Mesodermal cell (in vitro differentiated cells): ENCODE data around the gene ACAT2. TPM values are rescaled to one million over a fixed set of nuclear protein-coding genes. Genes with fewer than 3 reads are reported as not detected.
"Not testable (repeated sequence)": the region's sequence is repeated elsewhere in the genome, so short reads cannot be mapped to it uniquely, and the experiment has no call there.

ENCODE experiments used
- H3K27ac ChIP-seq: 2 replicates; pipeline ENCODE4 v1.7.0; 2013; ENCODE audit warnings: mild to moderate bottlenecking, low read depth, low read length, moderate library complexity; ENCODE audit not compliant: severe bottlenecking
- H3K36me3 ChIP-seq: 2 replicates; pipeline ENCODE4 v1.7.1; 2013; ENCODE audit warnings: mild to moderate bottlenecking, low read length, moderate library complexity; ENCODE audit not compliant: control insufficient read depth, insufficient read depth
- H3K4me1 ChIP-seq: one replicate; pipeline ENCODE4 v1.7.1; 2013; ENCODE audit warnings: mild to moderate bottlenecking, low read length; ENCODE audit not compliant: insufficient read depth, control insufficient read depth, poor library complexity, severe bottlenecking
- H3K4me3 ChIP-seq: 2 replicates; pipeline ENCODE4 v1.7.0; 2013; ENCODE audit warnings: low read length, control low read depth, mild to moderate bottlenecking; ENCODE audit not compliant: insufficient read depth, poor library complexity, severe bottlenecking; ENCODE audit errors: extremely low read depth
- H3K9me3 ChIP-seq: 2 replicates; pipeline ENCODE4 v1.7.1; 2013; ENCODE audit warnings: mild to moderate bottlenecking, low read length, moderate library complexity; ENCODE audit not compliant: control insufficient read depth
- WGBS, 2 experiments: methylation state at CpG; one replicate each; pipeline ENCODE4 v1.1.5; 2013; ENCODE audit warnings: missing lambda C conversion rate in 2 of 2; ENCODE audit not compliant: insufficient coverage in 2 of 2; 5-methylcytosine and 5-hydroxymethylcytosine counted together
- polyA plus RNA-seq, 2 experiments: library from polyadenylated mRNA; stranded (reverse); fragments of 50-300 nt; gene quantifications; one replicate each; pipeline ENCODE4 v1.2.3, GENCODE V29; 2013

The ACAT2 gene
- polyA plus RNA-seq (2013, experiment 1 of 2), result 149 TPM
- 156 TPM for polyA plus RNA-seq (2013, experiment 2 of 2)

DNA sequence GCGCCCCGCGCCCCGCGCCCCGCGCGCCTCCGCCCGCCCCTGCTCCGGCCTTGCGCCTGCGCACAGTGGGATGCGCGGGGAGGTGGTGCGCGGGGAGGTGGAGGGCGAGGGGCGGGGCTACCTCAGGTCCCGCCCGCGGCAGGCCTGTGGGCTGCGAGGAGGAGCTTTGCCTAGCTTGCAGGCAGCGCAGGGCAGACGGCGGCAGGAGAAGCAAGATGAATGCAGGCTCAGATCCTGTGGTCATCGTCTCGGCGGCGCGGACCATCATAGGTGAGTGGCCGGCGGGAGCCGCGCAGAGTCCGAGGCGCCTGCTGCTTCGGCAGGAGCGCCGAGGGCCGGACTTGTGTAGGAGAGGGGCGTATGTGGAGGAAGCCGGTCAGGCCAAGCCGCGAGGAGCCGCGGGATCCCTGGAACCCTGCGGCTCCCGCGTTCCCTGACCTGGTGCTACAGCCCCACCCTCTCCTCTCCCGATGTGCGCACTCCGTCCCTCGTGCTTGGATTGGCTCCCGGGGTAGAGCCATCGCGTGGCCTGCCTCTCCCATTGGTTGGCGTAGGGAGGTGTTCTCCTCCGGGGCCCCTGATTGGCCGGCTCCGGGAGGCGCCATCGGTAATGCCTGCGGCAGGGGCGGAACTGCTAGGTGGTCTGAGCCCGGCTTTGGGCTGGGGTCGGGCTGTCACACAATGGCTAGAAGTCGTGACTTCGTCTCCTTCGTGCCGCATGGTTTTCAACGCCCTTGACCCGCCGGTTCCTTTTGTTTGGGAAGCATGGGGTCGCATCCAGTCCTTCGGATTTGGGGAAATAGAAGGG, at the start of gene ACAT2:
Gene ACAT2 (plus strand): TSS at position 173 of the 808 bp plus-strand sequence. CDS start 43 bp downstream, at position 216.
- 10 to 14% methylated on average over 48 to 59 of the region's 76 CpGs for WGBS, 2 experiments
- Histone ChIP-seq H3K9me3 (no peaks in the 10 kb centered on the region), H3K4me1 (peaks cover 44% of the 10 kb centered on the region), H3K4me3 (peak within 1 kb of the TSS; percentile 66), H3K36me3 (peaks cover 80% of the 10 kb centered on the region), H3K27ac (peak within 1 kb of the TSS; percentile 94)

DNA sequence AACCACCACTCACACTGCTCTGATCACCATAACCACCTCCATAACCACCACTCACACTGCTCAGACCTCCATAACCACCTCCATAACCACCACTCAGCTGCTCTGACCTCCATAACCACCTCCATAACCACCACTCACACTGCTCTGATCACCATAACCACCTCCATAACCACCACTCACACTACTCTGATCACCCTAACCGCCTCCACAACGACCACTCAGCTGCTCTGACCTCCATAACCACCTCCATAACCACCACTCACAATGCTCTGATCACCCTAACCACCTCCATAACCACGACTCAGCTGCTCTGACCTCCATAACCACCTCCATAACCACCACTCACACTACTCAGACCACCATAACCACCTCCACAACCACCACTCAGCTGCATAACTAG, 49.5 kb upstream of the ACAT2 start:
- 82 to 90% methylated on average over 3 of the region's 3 CpGs for WGBS, 2 experiments
- H3K9me3 ChIP-seq, result not testable (repeated sequence)

DNA sequence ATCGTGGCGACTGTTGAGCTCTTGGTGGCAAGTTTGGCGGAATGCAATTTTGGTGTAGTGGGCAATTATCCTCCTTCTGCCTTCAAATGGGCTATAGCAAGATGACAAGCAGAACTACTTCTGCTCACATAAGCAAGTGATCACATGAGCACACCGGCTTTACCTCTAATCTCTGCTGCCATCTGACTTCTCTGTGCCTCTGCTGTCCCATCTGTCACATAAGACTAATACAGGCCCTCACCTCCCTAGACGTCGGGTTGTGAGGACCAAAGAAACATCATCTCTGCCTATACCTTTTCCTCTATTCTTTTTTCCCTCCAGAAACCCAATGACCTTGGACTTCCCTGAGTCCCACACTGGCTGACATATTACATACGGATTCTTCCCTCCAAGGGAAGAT, 47.9 kb upstream of the ACAT2 start:
- no peaks in the 10 kb centered on the region for H3K9me3 ChIP-seq
- no peak overlapping the region for H3K4me3 ChIP-seq
- H3K36me3 ChIP-seq, result peaks cover 3% of the 10 kb centered on the region
- 90 to 94% methylated on average over 6 of the region's 7 CpGs for WGBS, 2 experiments
- no peaks in the 10 kb centered on the region for H3K4me1 ChIP-seq
- H3K27ac ChIP-seq, result no peak overlapping the region

More for the DNA sequence above, 49.5 kb upstream of the ACAT2 start:
- not testable (repeated sequence) for H3K4me3 ChIP-seq, H3K4me1 ChIP-seq, H3K36me3 ChIP-seq, H3K27ac ChIP-seq

DNA sequence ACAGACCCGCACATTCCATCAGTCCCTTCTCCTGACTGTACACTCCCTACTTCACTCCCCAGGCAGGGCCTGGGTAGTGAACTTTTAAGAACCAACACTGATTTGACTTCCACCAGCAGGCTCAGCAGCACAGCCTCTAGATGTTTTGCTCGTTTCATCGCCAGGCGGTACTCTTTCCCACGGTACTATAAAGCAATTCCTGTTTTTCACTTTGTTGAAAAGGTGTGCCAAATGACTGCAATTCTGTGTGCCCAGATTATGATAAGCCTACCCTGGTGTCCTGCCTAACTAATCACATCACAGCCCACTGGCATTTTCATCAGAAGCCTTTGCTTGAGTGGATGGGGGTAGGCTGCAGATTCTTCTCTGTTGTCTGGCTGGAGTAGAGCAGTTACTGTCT, 47.4 kb upstream of the ACAT2 start:
- no peaks in the 10 kb centered on the region for H3K4me1 ChIP-seq
- no peak overlapping the region for H3K27ac ChIP-seq
- 96 to 98% methylated on average over 5 of the region's 5 CpGs for WGBS, 2 experiments
- H3K36me3 ChIP-seq, result peaks cover 3% of the 10 kb centered on the region
- H3K4me3 ChIP-seq, result no peak overlapping the region
- H3K9me3 ChIP-seq, result no peaks in the 10 kb centered on the region

DNA sequence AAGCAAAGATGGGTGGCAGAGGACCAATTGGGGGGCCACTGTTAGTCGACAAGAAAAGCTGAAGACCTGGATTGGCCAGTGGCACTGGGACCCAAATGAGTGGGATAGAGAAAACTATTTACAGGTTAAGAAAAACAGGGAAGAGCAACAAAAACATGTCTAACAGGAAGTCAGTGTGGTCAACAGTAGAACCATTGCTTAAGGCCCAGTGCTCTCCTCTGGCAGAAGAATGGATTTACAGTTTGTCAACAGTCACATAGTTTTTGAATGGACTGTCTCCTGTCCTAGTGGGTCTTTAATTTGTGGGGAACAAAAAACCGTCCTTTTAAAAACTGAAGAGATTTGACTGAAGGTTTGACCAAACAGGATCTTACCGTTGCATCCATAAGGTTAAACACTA, 46.7 kb upstream of the ACAT2 start:
- WGBS, 2 experiments, result 50 to 62% methylated on average over 2 to 3 of the region's 3 CpGs
- Histone ChIP-seq H3K4me1 (no peaks in the 10 kb centered on the region), H3K9me3 (no peaks in the 10 kb centered on the region), H3K36me3 (peaks cover 3% of the 10 kb centered on the region), H3K27ac (no peak overlapping the region), H3K4me3 (no peak overlapping the region)

DNA sequence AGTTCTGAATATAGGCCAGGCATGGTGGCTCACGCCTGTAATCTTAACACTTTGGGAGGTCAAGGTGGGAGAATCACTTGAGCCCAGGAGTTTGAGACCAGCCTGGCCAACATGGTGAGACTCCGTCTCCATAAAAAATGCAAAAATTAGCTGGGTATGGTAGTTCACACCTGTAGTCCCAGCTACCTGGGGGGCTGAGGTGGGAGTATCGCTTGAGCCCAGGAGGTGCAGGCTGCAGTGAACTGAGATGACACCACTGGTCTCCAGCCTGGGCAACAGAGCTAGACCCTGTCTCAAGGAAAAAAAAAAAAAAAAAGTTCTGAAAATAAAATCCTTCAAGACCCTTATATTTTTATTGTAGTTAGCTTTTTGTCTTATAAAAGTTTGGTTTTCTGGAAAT, 46.2 kb upstream of the ACAT2 start:
- 89 to 91% methylated on average over 3 of the region's 3 CpGs for WGBS, 2 experiments
- no peak overlapping the region for H3K27ac ChIP-seq
- no peak overlapping the region for H3K4me3 ChIP-seq
- H3K4me1 ChIP-seq, result no peaks in the 10 kb centered on the region
- H3K9me3 ChIP-seq, result no peaks in the 10 kb centered on the region
- H3K36me3 ChIP-seq, result peaks cover 3% of the 10 kb centered on the region

DNA sequence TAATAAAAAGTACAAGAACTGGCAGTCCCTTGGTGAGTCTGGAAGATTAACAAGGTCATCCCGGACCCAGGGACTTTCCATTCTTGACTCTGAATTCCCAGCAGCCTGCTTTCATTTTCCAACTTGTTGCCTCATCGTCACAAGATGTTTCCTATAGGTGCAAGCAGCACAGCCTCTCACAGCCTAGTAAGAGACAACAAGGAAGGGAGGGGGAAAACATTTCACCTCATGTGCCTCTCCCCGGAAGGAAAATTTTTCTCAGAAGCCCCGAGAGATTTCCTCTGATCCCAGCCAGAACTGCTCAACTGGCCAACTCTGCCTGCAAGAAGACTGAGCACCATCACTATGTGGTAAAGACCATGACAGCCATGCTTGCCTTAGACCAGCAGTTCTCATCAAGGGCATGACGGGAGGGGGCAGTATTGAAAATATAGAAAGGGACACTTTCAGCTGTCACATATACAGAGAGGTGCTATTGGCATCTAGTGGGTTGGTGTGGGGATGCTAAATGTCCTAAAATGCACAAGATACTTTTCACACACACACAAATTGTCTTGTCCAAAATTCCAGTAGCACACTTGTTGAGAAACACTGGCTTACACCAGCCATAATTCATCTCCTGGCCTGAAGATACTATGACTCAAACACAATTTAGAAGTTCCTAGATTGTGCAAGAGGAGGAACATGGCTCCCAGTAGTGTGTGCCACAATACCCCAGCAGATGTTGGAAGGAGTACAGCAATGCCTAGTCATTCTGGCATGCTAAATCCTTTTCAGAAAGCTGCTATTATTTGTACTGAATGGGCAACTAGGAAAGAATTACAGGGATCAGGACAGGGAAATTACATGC, 45.4 kb upstream of the ACAT2 start:
- WGBS, 2 experiments, result 100% methylated on average over 1 to 2 of the region's 5 CpGs
- H3K36me3 ChIP-seq, result peaks cover 3% of the 10 kb centered on the region
- H3K4me1 ChIP-seq, result no peaks in the 10 kb centered on the region
- H3K9me3 ChIP-seq, result no peaks in the 10 kb centered on the region
- no peak overlapping the region for H3K27ac ChIP-seq
- no peak overlapping the region for H3K4me3 ChIP-seq

DNA sequence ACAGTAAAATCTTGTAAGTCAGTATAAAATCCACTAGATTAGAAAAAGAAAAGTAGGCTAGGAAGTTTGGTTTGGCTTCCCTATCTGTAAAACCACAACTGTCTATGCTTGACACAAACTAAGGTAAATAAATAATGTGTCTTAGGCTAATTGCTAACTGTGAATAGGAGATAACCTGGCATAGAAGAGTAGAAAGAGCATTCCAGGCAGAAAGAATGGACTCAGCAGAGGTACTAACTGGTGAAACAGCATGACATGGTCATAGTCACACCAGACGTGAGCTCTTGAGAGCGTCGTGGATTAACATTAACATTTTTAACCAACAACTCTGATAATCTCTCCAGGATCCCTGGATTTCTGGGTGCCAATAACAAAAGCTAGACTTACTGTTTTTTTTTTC, 43.2 kb upstream of the ACAT2 start:
- H3K36me3 ChIP-seq, result peaks cover 14% of the 10 kb centered on the region
- peaks cover 6% of the 10 kb centered on the region for H3K9me3 ChIP-seq
- no peak overlapping the region for H3K4me3 ChIP-seq
- no peak overlapping the region for H3K27ac ChIP-seq
- no peaks in the 10 kb centered on the region for H3K4me1 ChIP-seq
- 80 to 93% methylated on average over 3 of the region's 3 CpGs for WGBS, 2 experiments

DNA sequence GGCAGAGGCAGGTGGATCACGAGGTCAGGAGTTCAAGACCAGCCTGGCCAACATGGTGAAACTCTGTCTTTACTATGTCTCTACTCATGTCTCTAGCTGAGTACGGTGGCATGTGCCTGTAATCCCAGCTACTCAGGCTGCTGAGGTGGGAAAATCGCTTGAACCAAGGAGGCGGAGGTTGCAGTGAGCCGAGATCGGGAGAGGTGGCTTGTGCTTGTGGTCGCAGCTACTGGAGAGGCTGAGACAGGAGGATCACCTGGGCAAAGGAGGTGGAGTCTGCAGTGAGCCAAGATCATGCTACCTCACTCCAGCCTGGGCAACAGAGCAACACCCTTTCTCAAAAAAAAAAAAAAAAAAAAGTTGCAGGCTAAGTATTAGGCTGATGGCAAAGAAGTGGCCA, 42.6 kb upstream of the ACAT2 start:
- no peaks in the 10 kb centered on the region for H3K4me1 ChIP-seq
- no peak overlapping the region for H3K4me3 ChIP-seq
- 89 to 96% methylated on average over 4 to 7 of the region's 7 CpGs for WGBS, 2 experiments
- H3K27ac ChIP-seq, result no peak overlapping the region
- peaks cover 20% of the 10 kb centered on the region for H3K36me3 ChIP-seq
- H3K9me3 ChIP-seq, result peaks cover 6% of the 10 kb centered on the region

DNA sequence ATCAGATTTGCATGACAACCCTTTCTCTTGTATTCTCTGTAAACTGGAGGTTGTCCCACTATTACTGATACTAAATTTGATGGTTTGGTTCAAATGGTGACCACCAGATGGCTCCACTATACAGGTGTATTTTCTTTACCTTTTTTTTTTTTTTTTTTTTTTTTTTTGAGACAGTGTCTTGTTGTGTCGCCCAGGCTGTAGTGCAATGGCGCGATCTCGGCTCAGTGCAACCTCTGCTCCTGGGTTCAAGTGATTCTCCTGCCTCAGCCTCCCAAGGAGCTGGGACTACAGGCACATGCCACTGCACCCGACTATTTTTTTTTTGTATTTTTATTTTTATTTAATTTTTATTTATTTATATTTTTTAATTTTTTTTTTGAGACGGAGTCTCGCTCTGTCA, 41.1 kb upstream of the ACAT2 start:
- Histone ChIP-seq H3K4me3 (no peak overlapping the region), H3K27ac (no peak overlapping the region), H3K9me3 (peaks cover 6% of the 10 kb centered on the region), H3K36me3 (peaks cover 29% of the 10 kb centered on the region), H3K4me1 (no peaks in the 10 kb centered on the region)
- WGBS, 2 experiments, result 75% methylated on average over 4 of the region's 7 CpGs; no CpG with 5 or more reads in 1 of the 2 experiments
